SU-DHL-6 (cell line): ENCODE results near the gene NSUN7.

Source experiments
- CTCF ChIP-seq: fragments of 200-600 bp; sonication (generic); IDR thresholded peaks from one replicate; pipeline ENCODE4 v1.5.1; 2017; ENCODE audit warnings: antibody characterized with exemption, mild to moderate bottlenecking, low read length, moderate library complexity; ENCODE audit not compliant: insufficient read depth, poor library complexity, severe bottlenecking
- EZH2phosphoT487 ChIP-seq: fragments of 200-600 bp; sonication (generic), shearing (Covaris generic); conservative IDR thresholded peaks from 2 replicates; pipeline ENCODE4 v1.6.1; 2018; ENCODE audit warnings: mild to moderate bottlenecking, antibody characterized with exemption, low read length, moderate library complexity, mixed read lengths

- TF ChIP-seq CTCF = no peak
- no peak for TF ChIP-seq EZH2phosphoT487
Measured at GRCh38 chr4:40832175-40832574, 82.4 kb downstream of the NSUN7 start.
